Measurements from ENCODE around the gene PSAP. TPM values are rescaled to one million over a fixed set of nuclear protein-coding genes. Genes with fewer than 3 reads are reported as not detected.
"Not testable (repeated sequence)": the region's sequence is repeated elsewhere in the genome, so short reads cannot be mapped to it uniquely, and the experiment has no call there.

PSAP gene
- total RNA-seq (1,000 to 10,000 TPM in 1 of 5 experiments, 100 to 1,000 TPM in 4; 153 to 1,163 (median 266) TPM), polyA plus RNA-seq (100 to 1,000 TPM; 421 to 506 TPM), total RNA-seq (236 reads per million, percentile 94 among the genes with 10 or more reads in this experiment)

- intact Hi-C loops (cut with micrococcal nuclease), result loop anchor here (1.0 to 5.0 kb wide), 14 partner anchors 12 to 1449 kb away; partner anchors contain the start of genes DNAJB12 (in 2 of the 2), VSIR (in 2 of the 2), EIF4EBP2 (in 1 of the 2) and MCU (in 1 of the 2)
- ChIA-PET POLR2A (interaction anchor here (0.5 to 1.9 kb wide), 22 partner anchors 10 to 365 kb away, joined by 3 to 10 read pairs (median 4); partner anchors contain the start of genes ANAPC16 and VSIR), CTCF (interaction anchor here (0.5 to 1.6 kb wide), 5 partner anchors 11 to 869 kb away, joined by 3 to 6 read pairs (median 3); no protein-coding TSS in a partner anchor)
- Histone ChIP-seq H3K27ac (ENCODE audit: low read depth, low read length) (peak within 1 kb of the TSS; percentile 79), H3K9me3 (ENCODE audit: control insufficient read depth in 2 of 3, low read length in 3 of 3) (no peaks in the 10 kb centered on the region), H3K36me3 (ENCODE audit: control insufficient read depth in 2 of 3, insufficient read depth in 3 of 3, low read length in 3 of 3) (peaks cover 0 to 6% (median 0%) of the 10 kb centered on the region in 3 experiments), H3K4me3 (ENCODE audit: low read length) (peak within 1 kb of the TSS; percentile 92), H3K4me1 (ENCODE audit: control insufficient read depth in 2 of 2, insufficient read depth in 2 of 2, low read length in 2 of 2) (peaks cover 7 to 14% of the 10 kb centered on the region in 2 donors), H3K27me3 (ENCODE audit: control insufficient read depth in 2 of 2, insufficient read depth in 2 of 2, low read length in 2 of 2) (no peaks in the 10 kb centered on the region)
- H3K9me3 Mint-ChIP-seq, result peaks cover 0 to 2% (median 0%) of the 10 kb centered on the region in 11 donors
- peak within 1 kb of the TSS; percentile 79 to 96 (median 86) for H3K27ac Mint-ChIP-seq
- H3K27me3 Mint-ChIP-seq, result no peaks in the 10 kb centered on the region
- DNase-seq, result peak; percentile 96 to 99 (median 97)
- peaks cover 0 to 3% (median under 1%) of the 10 kb centered on the region in 5 donors for H3K36me3 Mint-ChIP-seq
- ATAC-seq, result peak; percentile 98
- H3K4me1 Mint-ChIP-seq, result peaks cover 34 to 50% (median 47%) of the 10 kb centered on the region in 7 donors
- peak within 1 kb of the TSS; percentile 91 to 99 (median 96) for H3K4me3 Mint-ChIP-seq
Measured at GRCh38 chr10:71850743-71851464, at the start of gene PSAP. PSAP (minus strand) TSS chr10:71851251; CDS start chr10:71851221, 30 bp downstream.

GRCh38 chr10:71900441-71901180 is 49.6 kb upstream of the PSAP start:
- H3K9me3 ChIP-seq (ENCODE audit: control insufficient read depth in 2 of 3, low read length in 3 of 3), result no peaks in the 10 kb centered on the region
- ChIA-PET CTCF (interaction anchor here (0.8 to 7.5 kb wide), 3 partner anchors 16 to 148 kb away, joined by 3 to 111 read pairs (median 4); no protein-coding TSS in a partner anchor), POLR2A (no interaction called here)
- intact Hi-C loops (cut with micrococcal nuclease), result no loop called here
- H3K4me3 Mint-ChIP-seq, result no peak overlapping the region
- peaks cover 0 to 6% of the 10 kb centered on the region in 2 donors for H3K4me1 ChIP-seq (ENCODE audit: control insufficient read depth in 2 of 2, insufficient read depth in 2 of 2, low read length in 2 of 2)
- no peak overlapping the region for H3K4me3 ChIP-seq (ENCODE audit: low read length)
- no peak for ATAC-seq
- no peaks in the 10 kb centered on the region for H3K36me3 ChIP-seq (ENCODE audit: control insufficient read depth in 2 of 3, insufficient read depth in 3 of 3, low read length in 3 of 3)
- H3K27ac ChIP-seq (ENCODE audit: low read depth, low read length), result no peak overlapping the region
- no peaks in the 10 kb centered on the region for H3K27me3 ChIP-seq (ENCODE audit: control insufficient read depth in 2 of 2, insufficient read depth in 2 of 2, low read length in 2 of 2)
- H3K27me3 Mint-ChIP-seq, result no peaks in the 10 kb centered on the region
- DNase-seq, result no peak
- no peaks in the 10 kb centered on the region for H3K36me3 Mint-ChIP-seq
- H3K9me3 Mint-ChIP-seq, result peaks cover 0 to 4% (median 0%) of the 10 kb centered on the region in 11 donors
- H3K4me1 Mint-ChIP-seq, result peaks cover 0 to 17% (median 4%) of the 10 kb centered on the region in 7 donors
- no peak overlapping the region for H3K27ac Mint-ChIP-seq

GRCh38 chr10:71899665-71900412 is 48.8 kb upstream of the PSAP start:
- Mint-ChIP-seq H3K36me3 (no peaks in the 10 kb centered on the region), H3K4me1 (peaks cover 0 to 17% (median 4%) of the 10 kb centered on the region in 7 donors), H3K9me3 (peaks cover 0 to 4% (median 0%) of the 10 kb centered on the region in 11 donors), H3K27ac (no peak overlapping the region), H3K27me3 (peaks cover 0 to 3% (median 0%) of the 10 kb centered on the region in 5 donors), H3K4me3 (no peak overlapping the region)
- ChIA-PET POLR2A (interaction anchor here (0.6 kb wide), 2 partner anchors 33 to 34 kb away, joined by 3 read pairs; no protein-coding TSS in a partner anchor), CTCF (interaction anchor here (0.8 to 7.5 kb wide), 3 partner anchors 17 to 149 kb away, joined by 3 to 111 read pairs (median 4); no protein-coding TSS in a partner anchor)
- Histone ChIP-seq H3K9me3 (ENCODE audit: control insufficient read depth in 2 of 3, low read length in 3 of 3) (no peaks in the 10 kb centered on the region), H3K4me1 (ENCODE audit: control insufficient read depth in 2 of 2, insufficient read depth in 2 of 2, low read length in 2 of 2) (peaks cover 0 to 6% of the 10 kb centered on the region in 2 donors), H3K27ac (ENCODE audit: low read depth, low read length) (no peak overlapping the region), H3K4me3 (ENCODE audit: low read length) (no peak overlapping the region), H3K36me3 (ENCODE audit: control insufficient read depth in 2 of 3, insufficient read depth in 3 of 3, low read length in 3 of 3) (no peaks in the 10 kb centered on the region), H3K27me3 (ENCODE audit: control insufficient read depth in 2 of 2, insufficient read depth in 2 of 2, low read length in 2 of 2) (no peaks in the 10 kb centered on the region)
- ATAC-seq (no peak), DNase-seq (no peak)
- intact Hi-C loops (cut with micrococcal nuclease), result loop anchor here (5.0 to 10.0 kb wide), 3 partner anchors 48 to 518 kb away; partner anchors contain the start of gene PSAP (in 1 of the 2)

- not testable (repeated sequence) for H3K27me3 ChIP-seq (ENCODE audit: control insufficient read depth in 2 of 2, insufficient read depth in 2 of 2, low read length in 2 of 2); DNase-seq; H3K4me3 ChIP-seq (ENCODE audit: low read length); H3K9me3 Mint-ChIP-seq; H3K27ac ChIP-seq (ENCODE audit: low read depth, low read length); H3K4me3 Mint-ChIP-seq; H3K9me3 ChIP-seq (ENCODE audit: control insufficient read depth in 2 of 3, low read length in 3 of 3); ATAC-seq; H3K4me1 ChIP-seq (ENCODE audit: control insufficient read depth in 2 of 2, insufficient read depth in 2 of 2, low read length in 2 of 2); H3K36me3 Mint-ChIP-seq; H3K27me3 Mint-ChIP-seq; H3K36me3 ChIP-seq (ENCODE audit: control insufficient read depth in 2 of 3, insufficient read depth in 3 of 3, low read length in 3 of 3)
- Mint-ChIP-seq H3K27ac (peak overlapping the region in 2 of 9 donors; percentile 29 to 62), H3K4me1 (peaks cover 0 to 17% (median 4%) of the 10 kb centered on the region in 7 donors)
- intact Hi-C loops (cut with micrococcal nuclease), result loop anchor here (5.0 to 10.0 kb wide), 3 partner anchors 46 to 516 kb away; partner anchors contain the start of gene PSAP (in 1 of the 2)
- ChIA-PET CTCF (interaction anchor here (0.6 to 7.5 kb wide), 6 partner anchors 23 to 580 kb away, joined by 3 to 111 read pairs (median 6); no protein-coding TSS in a partner anchor), POLR2A (interaction anchor here (0.6 to 2.6 kb wide), 7 partner anchors 35 to 1485 kb away, joined by 3 to 13 read pairs (median 3); partner anchors contain the start of gene ECD)
Measured at GRCh38 chr10:71898346-71898745, 47.3 kb upstream of the PSAP start.

GRCh38 chr10:71893920-71894319 is 42.9 kb upstream of the PSAP start:
- Mint-ChIP-seq H3K36me3 (no peaks in the 10 kb centered on the region), H3K27ac (peak overlapping the region in 1 of 9 donors; percentile 78), H3K9me3 (peaks cover 0 to 3% (median 0%) of the 10 kb centered on the region in 11 donors), H3K4me1 (peaks cover 5 to 22% (median 11%) of the 10 kb centered on the region in 7 donors), H3K4me3 (no peak overlapping the region), H3K27me3 (peaks cover 0 to 7% (median 0%) of the 10 kb centered on the region in 5 donors)
- Histone ChIP-seq H3K4me1 (ENCODE audit: control insufficient read depth in 2 of 2, insufficient read depth in 2 of 2, low read length in 2 of 2) (peaks cover 0 to 11% of the 10 kb centered on the region in 2 donors), H3K36me3 (ENCODE audit: control insufficient read depth in 2 of 3, insufficient read depth in 3 of 3, low read length in 3 of 3) (no peaks in the 10 kb centered on the region), H3K27ac (ENCODE audit: low read depth, low read length) (no peak overlapping the region), H3K27me3 (ENCODE audit: control insufficient read depth in 2 of 2, insufficient read depth in 2 of 2, low read length in 2 of 2) (no peaks in the 10 kb centered on the region), H3K9me3 (ENCODE audit: control insufficient read depth in 2 of 3, low read length in 3 of 3) (no peaks in the 10 kb centered on the region), H3K4me3 (ENCODE audit: low read length) (no peak overlapping the region)
- ATAC-seq, result no peak
- no peak for DNase-seq
- CTCF ChIA-PET, result interaction anchor here (1.5 to 7.5 kb wide), 3 partner anchors 84 to 579 kb away, joined by 3 to 111 read pairs (median 13); no protein-coding TSS in a partner anchor
- intact Hi-C loops (cut with micrococcal nuclease), result loop anchor here in 1 of 2 donors (10.0 kb wide), 1 partner anchor 59 kb away; no protein-coding TSS in a partner anchor
- POLR2A ChIA-PET, result interaction anchor here (0.7 kb wide), 1 partner anchor 12 kb away, joined by 6 read pairs; no protein-coding TSS in a partner anchor

Measured in naive thymus-derived CD4-positive, alpha-beta T cell (primary cell).